Measurements from ENCODE around the gene ECI1.

Gene ECI1

GRCh38 chr16:2233046-2233775 is 18.2 kb downstream of the ECI1 start:
- no peak for DNase-seq

- DNase-seq, result no peak
Observed at GRCh38 chr16:2232094-2232990, 19.0 kb downstream of the ECI1 start.

- no peak for DNase-seq
Observed at GRCh38 chr16:2231016-2231931, 20.1 kb downstream of the ECI1 start.

GRCh38 chr16:2230376-2230775 is 21.0 kb downstream of the ECI1 start:
- DNase-seq, result no peak

GRCh38 chr16:2229632-2230250 is 21.6 kb downstream of the ECI1 start:
- DNase-seq, result no peak

- DNase-seq, result no peak
Observed at GRCh38 chr16:2229091-2229490, 22.3 kb downstream of the ECI1 start.

- no peak for DNase-seq
Observed at GRCh38 chr16:2228161-2228824, 23.1 kb downstream of the ECI1 start.

- DNase-seq, result no peak
Observed at GRCh38 chr16:2226918-2227317, 24.5 kb downstream of the ECI1 start.

GRCh38 chr16:2226245-2226793 is 25.1 kb downstream of the ECI1 start:
- no peak for DNase-seq

- DNase-seq, result peak; percentile 28
Observed at GRCh38 chr16:2223942-2224486, 27.4 kb downstream of the ECI1 start.

- DNase-seq, result peak; percentile 100
Observed at GRCh38 chr16:2223221-2223941, 28.0 kb downstream of the ECI1 start, which contains the start of gene E4F1. Gene E4F1 (plus strand): TSS chr16:2223591. CDS start chr16:2223614, 23 bp downstream.

- DNase-seq, result no peak
Observed at GRCh38 chr16:2216330-2216729, 35.1 kb downstream of the ECI1 start.

GRCh38 chr16:2214719-2214968 is 36.7 kb downstream of the ECI1 start, which contains the start of gene PGP:
Gene PGP (minus strand): TSS chr16:2214840. CDS start chr16:2214777, 63 bp downstream.
- no peak for DNase-seq

- DNase-seq, result no peak
Observed at GRCh38 chr16:2213817-2214718, 37.3 kb downstream of the ECI1 start.

GRCh38 chr16:2212362-2213324 is 38.7 kb downstream of the ECI1 start:
- DNase-seq, result no peak

GRCh38 chr16:2211923-2212347 is 39.5 kb downstream of the ECI1 start:
- DNase-seq, result no peak

GRCh38 chr16:2210386-2211365 is 40.7 kb downstream of the ECI1 start, which contains the start of gene BRICD5:
Gene BRICD5 (minus strand): TSS chr16:2210863. CDS start chr16:2210833, 30 bp downstream.
- no peak for DNase-seq
